Neural cell (in vitro differentiated cells): ENCODE data around the gene PRDM12. TPM values are rescaled to one million over a fixed set of nuclear protein-coding genes. Genes with fewer than 3 reads are reported as not detected.

Experiments
- H2AFZ ChIP-seq: fragments of 200-600, 300-800 bp; sonication (generic), shearing (Covaris generic); 2 replicates; pipeline ENCODE4 v1.6.0; 2014; ENCODE audit warnings: low read depth, mild to moderate bottlenecking, antibody characterized with exemption, low read length, moderate library complexity
- H3F3A ChIP-seq: fragments of 200-600 bp; shearing (Covaris generic); 2 replicates; pipeline ENCODE4 v1.6.1; 2016; ENCODE audit warnings: mild to moderate bottlenecking, moderate library complexity, mixed read lengths, antibody characterized with exemption, low read length; ENCODE audit not compliant: insufficient read depth, poor library complexity, severe bottlenecking
- H3K27ac ChIP-seq: fragments of 200-600, 300-800 bp; sonication (generic), shearing (Covaris generic); 2 replicates; pipeline ENCODE4 v1.5.1; 2014; ENCODE audit warnings: mild to moderate bottlenecking, low read length, moderate library complexity
- H3K27me3 ChIP-seq: fragments of 300-800, 200-600 bp; sonication (generic), shearing (Covaris generic); 2 replicates; pipeline ENCODE4 v1.6.0; 2014; ENCODE audit warnings: mild to moderate bottlenecking, low read depth, low read length, moderate library complexity; ENCODE audit not compliant: insufficient read depth
- H3K36me3 ChIP-seq: fragments of 300-800, 200-600 bp; sonication (generic), shearing (Covaris generic); 2 replicates; pipeline ENCODE4 v1.5.1; 2014; ENCODE audit warnings: mild to moderate bottlenecking, antibody characterized with exemption, low read length, moderate library complexity; ENCODE audit not compliant: insufficient read depth
- H3K4me2 ChIP-seq: fragments of 300-800, 200-600 bp; sonication (generic), shearing (Covaris generic); 2 replicates; pipeline ENCODE4 v1.6.0; 2014; ENCODE audit warnings: mild to moderate bottlenecking, low read length
- H3K4me3 ChIP-seq: fragments of 300-800, 200-600 bp; sonication (generic), shearing (Covaris generic); 2 replicates; pipeline ENCODE4 v1.5.1; 2014; ENCODE audit warnings: mild to moderate bottlenecking, low read length, moderate library complexity
- H3K79me2 ChIP-seq: fragments of 200-600 bp; shearing (Covaris generic); replicated peaks from 2 replicates; pipeline ENCODE4 v1.6.0; 2014; ENCODE audit warnings: mild to moderate bottlenecking, low read length, moderate library complexity; ENCODE audit not compliant: insufficient read depth
- H3K9ac ChIP-seq: fragments of 300-800, 200-600 bp; sonication (generic), shearing (Covaris generic); 2 replicates; pipeline ENCODE4 v1.6.1; 2016; ENCODE audit warnings: mild to moderate bottlenecking, low read length, mixed read lengths
- H3K9me2 ChIP-seq: fragments of 200-600 bp; shearing (Covaris generic); 2 replicates; pipeline ENCODE4 v1.6.1; 2016; ENCODE audit warnings: mild to moderate bottlenecking, low read length, mixed read lengths; ENCODE audit not compliant: insufficient read depth
- H3K9me3 ChIP-seq: fragments of 200-600, 300-800 bp; sonication (generic), shearing (Covaris generic); 2 replicates; pipeline ENCODE4 v1.6.1; 2016; ENCODE audit warnings: mild to moderate bottlenecking, mixed run types, low read length, moderate library complexity, mixed read lengths
- H4K20me1 ChIP-seq: fragments of 200-600 bp; shearing (Covaris generic); 2 replicates; pipeline ENCODE4 v1.6.1; 2016; ENCODE audit warnings: mild to moderate bottlenecking, mixed run types; ENCODE audit not compliant: insufficient read depth
- CTCF ChIP-seq: fragments of 450-650 bp; IDR thresholded peaks from 2 replicates; pipeline ENCODE4 v1.5.1; 2014; ENCODE audit warnings: antibody characterized with exemption, mild to moderate bottlenecking, moderate library complexity; ENCODE audit not compliant: poor library complexity, severe bottlenecking
- EP300 ChIP-seq: fragments of 450-650 bp; conservative IDR thresholded peaks from 2 replicates; pipeline ENCODE4 v1.6.1; 2014; ENCODE audit warnings: antibody characterized with exemption, mild to moderate bottlenecking, moderate library complexity; ENCODE audit not compliant: poor library complexity, severe bottlenecking
- EZH2 ChIP-seq: fragments of 200-600, 300-800 bp; shearing (Covaris generic), sonication (generic); IDR thresholded peaks from 2 replicates; pipeline ENCODE4 v1.6.1; 2014; ENCODE audit warnings: antibody characterized with exemption, low read length, borderline replicate concordance, mild to moderate bottlenecking; ENCODE audit not compliant: insufficient read depth, poor library complexity, severe bottlenecking
- MXI1 ChIP-seq: fragments of 450-650 bp; conservative IDR thresholded peaks from 2 replicates; pipeline ENCODE4 v1.6.1; 2014; ENCODE audit warnings: antibody characterized with exemption, mild to moderate bottlenecking; ENCODE audit not compliant: poor library complexity, severe bottlenecking
- POLR2AphosphoS5 ChIP-seq: IDR thresholded peaks from 2 replicates; pipeline ENCODE4 v1.6.1; 2012
- RAD21 ChIP-seq: fragments of 450-650 bp; conservative IDR thresholded peaks from 2 replicates; pipeline ENCODE4 v1.6.1; 2014; ENCODE audit warnings: antibody characterized with exemption, mild to moderate bottlenecking, moderate library complexity
- REST ChIP-seq: IDR thresholded peaks from 2 replicates; pipeline ENCODE4 v1.6.1; 2012; ENCODE audit warnings: borderline replicate concordance
- SMC3 ChIP-seq: fragments of 450-650 bp; conservative IDR thresholded peaks from 2 replicates; pipeline ENCODE4 v1.6.1; 2014; ENCODE audit warnings: antibody characterized with exemption, mild to moderate bottlenecking, moderate library complexity; ENCODE audit not compliant: poor library complexity
- TAF1 ChIP-seq: IDR thresholded peaks from 2 replicates; pipeline ENCODE4 v1.6.1; 2012; ENCODE audit warnings: low read depth
- polyA minus RNA-seq: library from RNA; depleted of rRNA, polyadenylated mRNA; stranded (reverse); fragments of >200 nt; gene quantifications from 2 replicates; pipeline ENCODE4 v1.2.3, GENCODE V29; 2014
- polyA plus RNA-seq: library from polyadenylated mRNA; depleted of rRNA; stranded (reverse); fragments of >200 nt; gene quantifications from 2 replicates; pipeline ENCODE4 v1.2.3, GENCODE V29; 2014

Gene PRDM12
- polyA plus RNA-seq (0.17 TPM in 1 of 2 replicates, not detected in the other), polyA minus RNA-seq (0.49 TPM in 1 of 2 replicates, not detected in the other)

GRCh38 chr9:130664251-130665028 lies at the start of gene PRDM12:
PRDM12 (plus strand) TSS chr9:130664594; CDS start chr9:130664654, 60 bp downstream.
- H3K4me2 ChIP-seq: no peak within 1 kb of the TSS
- TF ChIP-seq CTCF: no peak
- peak; percentile 99 for TF ChIP-seq EZH2
- H4K20me1 ChIP-seq: no peaks in the 10 kb centered on the region
- no peaks in the 10 kb centered on the region for H3K79me2 ChIP-seq
- H3K9me3 ChIP-seq: no peaks in the 10 kb centered on the region
- H3K27ac ChIP-seq: no peak within 1 kb of the TSS
- no peaks in the 10 kb centered on the region for H3K36me3 ChIP-seq
- H3K9me2 ChIP-seq: no peaks in the 10 kb centered on the region
- H3K4me3 ChIP-seq: peak within 1 kb of the TSS; percentile 53
- peaks cover 89% of the 10 kb centered on the region for H3K27me3 ChIP-seq
- H3F3A ChIP-seq: no peaks in the 10 kb centered on the region
- H2AFZ ChIP-seq: no peak within 1 kb of the TSS
- H3K9ac ChIP-seq: no peak within 1 kb of the TSS

- Histone ChIP-seq H2AFZ (no peak overlapping the region), H3K36me3 (peaks cover 14% of the 10 kb centered on the region), H3K4me3 (no peak overlapping the region)
These were observed 47.9 kb upstream of the PRDM12 start for GRCh38 chr9:130616451-130616850.

More at GRCh38 chr9:130616451-130616850, 47.9 kb upstream of the PRDM12 start:
- no peak overlapping the region for H3K9ac ChIP-seq
- TF ChIP-seq EP300: no peak
- no peak for TF ChIP-seq REST
- TF ChIP-seq RAD21: no peak
- no peak for TF ChIP-seq MXI1
- no peak for TF ChIP-seq POLR2AphosphoS5
- no peak for TF ChIP-seq SMC3
- no peak for TF ChIP-seq TAF1
- no peak for TF ChIP-seq EZH2
- TF ChIP-seq CTCF: no peak
- no peaks in the 10 kb centered on the region for H3K9me2 ChIP-seq
- no peaks in the 10 kb centered on the region for H3K27me3 ChIP-seq
- H3K27ac ChIP-seq: no peak overlapping the region
- H3K4me2 ChIP-seq: no peak overlapping the region
- no peaks in the 10 kb centered on the region for H3F3A ChIP-seq
- H3K79me2 ChIP-seq: no peaks in the 10 kb centered on the region
- H4K20me1 ChIP-seq: no peaks in the 10 kb centered on the region
- no peaks in the 10 kb centered on the region for H3K9me3 ChIP-seq
